ENCODE measurements around the gene CXXC5. TPM values are rescaled to one million over a fixed set of nuclear protein-coding genes. Genes with fewer than 3 reads are reported as not detected.

Gene CXXC5
- total and polyA plus RNA-seq, 9 of the 15 experiments (the other 6 are each of a cell fraction or from before 2014, with no cell fraction given): 1.9 to 123 (median 45.8) TPM

GRCh38 chr5:139635606-139636206 lies 12.4 kb upstream of the CXXC5 start (continued):
- TF ChIP-seq SP2 (IDR thresholded peaks at IDR 0.05; ENCODE audit: extremely low read depth, low read depth, low read length, poor library complexity, severe bottlenecking) (no peak), TEAD1 (CRISPR knock-in tag; IDR thresholded peaks at IDR 0.05) (peak in 1 of 2 experiments; percentile 93; a peak in 2 of 4 replicates), ETV6 (IDR thresholded peaks at IDR 0.05; ENCODE audit: borderline replicate concordance in 1 of 2, low read depth in 2 of 2, low read length in 1 of 2) (peak in 1 of 2 experiments; percentile 60; a peak in 1 of 4 replicates), ETV6 (CRISPR knock-in tag; IDR thresholded peaks at IDR 0.05; ENCODE audit: borderline replicate concordance) (no peak), ERF (CRISPR knock-in tag; IDR thresholded peaks at IDR 0.05) (no peak), MYC (IDR thresholded peaks at IDR 0.05; ENCODE audit: low read depth, low read length) (peak; percentile 81), MYC (CRISPR knock-in tag; IDR thresholded peaks at IDR 0.05; ENCODE audit: borderline replicate concordance, low read depth) (no peak), PML (IDR thresholded peaks at IDR 0.05; ENCODE audit: low read length) (no peak; the same call in 1 of the 2 replicates), ZNF124 (CRISPR knock-in tag; IDR thresholded peaks at IDR 0.05) (no peak), SMAD3 (CRISPR knock-in tag; conservative IDR thresholded peaks at IDR 0.05) (no peak), ZNF431 (CRISPR knock-in tag; IDR thresholded peaks at IDR 0.05) (no peak), ZBTB9 (CRISPR knock-in tag; IDR thresholded peaks at IDR 0.05) (no peak), REST (IDR thresholded peaks at IDR 0.05; ENCODE audit: borderline replicate concordance) (peak; percentile 90), REST (CRISPR knock-in tag; IDR thresholded peaks at IDR 0.05; ENCODE audit: low read depth) (no peak), BCOR (IDR thresholded peaks at IDR 0.05) (peak; percentile 100), WHSC1 (IDR thresholded peaks at IDR 0.05; ENCODE audit: low read length) (no peak), ZNF41 (CRISPR knock-in tag; conservative IDR thresholded peaks at IDR 0.05) (no peak), ZNF408 (CRISPR knock-in tag; IDR thresholded peaks at IDR 0.05; ENCODE audit: low read depth) (no peak), PTBP1 (IDR thresholded peaks at IDR 0.05; ENCODE audit: low read depth, low read length) (peak; percentile 98), SMAD4 (CRISPR knock-in tag; conservative IDR thresholded peaks at IDR 0.05) (0 out of 2 replicates have a peak, but pooled peaks have one; percentile 49), HMGN3 (IDR thresholded peaks at IDR 0.05; ENCODE audit: borderline replicate concordance, extremely low read depth, insufficient read length, low read depth, low read length) (no peak)

Measured in K562 (cell line).